HK-2 (cell line): ENCODE measurements around the gene ABCB6.

ENCODE experiments used
- DNase-seq: peaks from one replicate; pipeline ENCODE4 v3.0.0-alpha.2; 2018; ENCODE audit not compliant: unreplicated experiment

Gene ABCB6

GRCh38 chr2:219245148-219245898, 26.6 kb upstream of the ABCB6 start, which contains the start of the genes GLB1L and STK16:
TSS of gene GLB1L (minus strand) at chr2:219245444. CDS start at chr2:219243573, 1,871 bp downstream.
TSS of gene STK16 (plus strand) at chr2:219245479. CDS start at chr2:219246000, 521 bp downstream.
- peak; percentile 95 for DNase-seq

GRCh38 chr2:219244789-219245147, 26.0 kb upstream of the ABCB6 start:
- no peak for DNase-seq

GRCh38 chr2:219243291-219243761, 24.6 kb upstream of the ABCB6 start:
- DNase-seq = no peak

GRCh38 chr2:219234331-219234730, 15.6 kb upstream of the ABCB6 start:
- DNase-seq = no peak

- peak; percentile 82 for DNase-seq
These were observed 11.3 kb upstream of the ABCB6 start for GRCh38 chr2:219230059-219230540.

- DNase-seq = peak; percentile 98
These were observed 10.7 kb upstream of the ABCB6 start, which contains the start of the genes ANKZF1 and ATG9A for GRCh38 chr2:219229305-219230058. TSS of gene ANKZF1 (plus strand) at chr2:219229806. CDS start at chr2:219230258, 452 bp downstream. TSS of gene ATG9A (minus strand) at chr2:219229636. CDS start at chr2:219228024, 1,612 bp downstream.

GRCh38 chr2:219228911-219229304, 10.2 kb upstream of the ABCB6 start:
- no peak for DNase-seq

- DNase-seq = no peak
These were observed 9.5 kb upstream of the ABCB6 start for GRCh38 chr2:219228041-219228910.

GRCh38 chr2:219225350-219225749, 6.6 kb upstream of the ABCB6 start:
- DNase-seq = no peak

- DNase-seq = no peak
These were observed 5.3 kb upstream of the ABCB6 start for GRCh38 chr2:219223831-219224610.

- DNase-seq = no peak
These were observed 3.3 kb upstream of the ABCB6 start for GRCh38 chr2:219221957-219222518.

GRCh38 chr2:219220652-219221402, 2.1 kb upstream of the ABCB6 start:
- no peak for DNase-seq

- DNase-seq = no peak
These were observed 1.2 kb upstream of the ABCB6 start for GRCh38 chr2:219219784-219220532.

GRCh38 chr2:219218217-219218731, 484 bp downstream of the ABCB6 start:
- DNase-seq = peak; percentile 82

- no peak for DNase-seq
These were observed 2.2 kb downstream of the ABCB6 start for GRCh38 chr2:219216535-219216915.

GRCh38 chr2:219215871-219216534, 2.8 kb downstream of the ABCB6 start:
- no peak for DNase-seq

GRCh38 chr2:219214786-219215185, 4.0 kb downstream of the ABCB6 start:
- no peak for DNase-seq

- DNase-seq = no peak
These were observed 4.6 kb downstream of the ABCB6 start for GRCh38 chr2:219214141-219214540.
